ENCODE measurements around the gene ARL8A.

ARL8A gene

GRCh38 chr1:202161151-202162046 is 16.9 kb upstream of the ARL8A start:
- no peak overlapping the region for H3K27ac ChIP-seq (ENCODE audit: low read length)
- H3K4me1 ChIP-seq (ENCODE audit: insufficient read depth, low read length) = no peaks in the 10 kb centered on the region; the same call in 1 of the 2 replicates
- no peak overlapping the region for H3K9ac ChIP-seq (ENCODE audit: low read depth, low read length)

GRCh38 chr1:202160377-202160940 is 15.9 kb upstream of the ARL8A start, which contains the start of gene PTPN7:
Gene PTPN7 (minus strand): TSS chr1:202160602. CDS start chr1:202159402, 1,200 bp downstream.
- Histone ChIP-seq H3K4me1 (ENCODE audit: insufficient read depth, low read length) (no peaks in the 10 kb centered on the region), H3K27ac (ENCODE audit: low read length) (no peak within 1 kb of the TSS), H3K9me3 (ENCODE audit: insufficient read depth, low read depth, low read length) (no peaks in the 10 kb centered on the region), H3K9ac (ENCODE audit: low read depth, low read length) (no peak within 1 kb of the TSS), H3K36me3 (ENCODE audit: insufficient read depth, low read depth, low read length) (no peaks in the 10 kb centered on the region), H3K4me3 (ENCODE audit: low read length) (no peak within 1 kb of the TSS), H3K27me3 (ENCODE audit: insufficient read depth, low read length) (no peaks in the 10 kb centered on the region)

More at GRCh38 chr1:202161151-202162046, 16.9 kb upstream of the ARL8A start:
- Histone ChIP-seq H3K9me3 (ENCODE audit: insufficient read depth, low read depth, low read length) (no peaks in the 10 kb centered on the region), H3K27me3 (ENCODE audit: insufficient read depth, low read length) (no peaks in the 10 kb centered on the region), H3K4me3 (ENCODE audit: low read length) (no peak overlapping the region), H3K36me3 (ENCODE audit: insufficient read depth, low read depth, low read length) (no peaks in the 10 kb centered on the region)

GRCh38 chr1:202159534-202160371 is 15.2 kb upstream of the ARL8A start:
- Histone ChIP-seq H3K9me3 (ENCODE audit: insufficient read depth, low read depth, low read length) (no peaks in the 10 kb centered on the region), H3K36me3 (ENCODE audit: insufficient read depth, low read depth, low read length) (no peaks in the 10 kb centered on the region), H3K4me3 (ENCODE audit: low read length) (no peak overlapping the region), H3K9ac (ENCODE audit: low read depth, low read length) (no peak overlapping the region), H3K27ac (ENCODE audit: low read length) (no peak overlapping the region), H3K27me3 (ENCODE audit: insufficient read depth, low read length) (no peaks in the 10 kb centered on the region), H3K4me1 (ENCODE audit: insufficient read depth, low read length) (no peaks in the 10 kb centered on the region)

GRCh38 chr1:202158810-202159533 is 14.4 kb upstream of the ARL8A start:
- H3K27me3 ChIP-seq (ENCODE audit: insufficient read depth, low read length) = no peaks in the 10 kb centered on the region
- H3K36me3 ChIP-seq (ENCODE audit: insufficient read depth, low read depth, low read length) = no peaks in the 10 kb centered on the region
- H3K27ac ChIP-seq (ENCODE audit: low read length) = no peak overlapping the region
- H3K4me3 ChIP-seq (ENCODE audit: low read length) = no peak overlapping the region
- H3K9me3 ChIP-seq (ENCODE audit: insufficient read depth, low read depth, low read length) = no peaks in the 10 kb centered on the region
- peaks cover 6% of the 10 kb centered on the region; the same call in 1 of the 2 replicates for H3K4me1 ChIP-seq (ENCODE audit: insufficient read depth, low read length)
- no peak overlapping the region for H3K9ac ChIP-seq (ENCODE audit: low read depth, low read length)

- Histone ChIP-seq H3K27ac (ENCODE audit: low read length) (no peak overlapping the region), H3K27me3 (ENCODE audit: insufficient read depth, low read length) (no peaks in the 10 kb centered on the region), H3K4me1 (ENCODE audit: insufficient read depth, low read length) (peaks cover 6% of the 10 kb centered on the region; the same call in 1 of the 2 replicates), H3K4me3 (ENCODE audit: low read length) (no peak overlapping the region), H3K9me3 (ENCODE audit: insufficient read depth, low read depth, low read length) (no peaks in the 10 kb centered on the region), H3K36me3 (ENCODE audit: insufficient read depth, low read depth, low read length) (no peaks in the 10 kb centered on the region), H3K9ac (ENCODE audit: low read depth, low read length) (no peak overlapping the region)
Measured at GRCh38 chr1:202157945-202158344, 13.4 kb upstream of the ARL8A start.

GRCh38 chr1:202156590-202156989 is 12.1 kb upstream of the ARL8A start:
- H3K27ac ChIP-seq (ENCODE audit: low read length) = no peak overlapping the region
- no peak overlapping the region for H3K9ac ChIP-seq (ENCODE audit: low read depth, low read length)
- H3K9me3 ChIP-seq (ENCODE audit: insufficient read depth, low read depth, low read length) = no peaks in the 10 kb centered on the region
- H3K36me3 ChIP-seq (ENCODE audit: insufficient read depth, low read depth, low read length) = no peaks in the 10 kb centered on the region
- H3K4me1 ChIP-seq (ENCODE audit: insufficient read depth, low read length) = peaks cover 6% of the 10 kb centered on the region; the same call in 1 of the 2 replicates
- no peak overlapping the region for H3K4me3 ChIP-seq (ENCODE audit: low read length)
- H3K27me3 ChIP-seq (ENCODE audit: insufficient read depth, low read length) = no peaks in the 10 kb centered on the region

- peaks cover 6% of the 10 kb centered on the region; the same call in 1 of the 2 replicates for H3K4me1 ChIP-seq (ENCODE audit: insufficient read depth, low read length)
- no peaks in the 10 kb centered on the region for H3K9me3 ChIP-seq (ENCODE audit: insufficient read depth, low read depth, low read length)
- H3K27ac ChIP-seq (ENCODE audit: low read length) = no peak overlapping the region
- no peak overlapping the region for H3K9ac ChIP-seq (ENCODE audit: low read depth, low read length)
- H3K4me3 ChIP-seq (ENCODE audit: low read length) = no peak overlapping the region
- H3K27me3 ChIP-seq (ENCODE audit: insufficient read depth, low read length) = no peaks in the 10 kb centered on the region
- no peaks in the 10 kb centered on the region for H3K36me3 ChIP-seq (ENCODE audit: insufficient read depth, low read depth, low read length)
Measured at GRCh38 chr1:202155478-202156021, 11.0 kb upstream of the ARL8A start.

GRCh38 chr1:202154766-202155477 is 10.4 kb upstream of the ARL8A start:
- Histone ChIP-seq H3K36me3 (ENCODE audit: insufficient read depth, low read depth, low read length) (no peaks in the 10 kb centered on the region), H3K27ac (ENCODE audit: low read length) (no peak overlapping the region), H3K4me1 (ENCODE audit: insufficient read depth, low read length) (peaks cover 6% of the 10 kb centered on the region; the same call in 1 of the 2 replicates), H3K4me3 (ENCODE audit: low read length) (no peak overlapping the region), H3K9me3 (ENCODE audit: insufficient read depth, low read depth, low read length) (no peaks in the 10 kb centered on the region), H3K27me3 (ENCODE audit: insufficient read depth, low read length) (no peaks in the 10 kb centered on the region), H3K9ac (ENCODE audit: low read depth, low read length) (no peak overlapping the region)

GRCh38 chr1:202154148-202154765 is 9.7 kb upstream of the ARL8A start:
- Histone ChIP-seq H3K27me3 (ENCODE audit: insufficient read depth, low read length) (no peaks in the 10 kb centered on the region), H3K4me3 (ENCODE audit: low read length) (no peak overlapping the region), H3K27ac (ENCODE audit: low read length) (no peak overlapping the region), H3K36me3 (ENCODE audit: insufficient read depth, low read depth, low read length) (no peaks in the 10 kb centered on the region), H3K4me1 (ENCODE audit: insufficient read depth, low read length) (peaks cover 6% of the 10 kb centered on the region; the same call in 1 of the 2 replicates), H3K9me3 (ENCODE audit: insufficient read depth, low read depth, low read length) (no peaks in the 10 kb centered on the region), H3K9ac (ENCODE audit: low read depth, low read length) (no peak overlapping the region)

GRCh38 chr1:202153284-202153683 is 8.7 kb upstream of the ARL8A start:
- H3K27me3 ChIP-seq (ENCODE audit: insufficient read depth, low read length) = no peaks in the 10 kb centered on the region
- no peak overlapping the region for H3K9ac ChIP-seq (ENCODE audit: low read depth, low read length)
- no peak overlapping the region for H3K27ac ChIP-seq (ENCODE audit: low read length)
- H3K36me3 ChIP-seq (ENCODE audit: insufficient read depth, low read depth, low read length) = no peaks in the 10 kb centered on the region
- H3K9me3 ChIP-seq (ENCODE audit: insufficient read depth, low read depth, low read length) = no peaks in the 10 kb centered on the region
- H3K4me3 ChIP-seq (ENCODE audit: low read length) = no peak overlapping the region
- peaks cover 6% of the 10 kb centered on the region; the same call in 1 of the 2 replicates for H3K4me1 ChIP-seq (ENCODE audit: insufficient read depth, low read length)

Data from iPS-20b (cell line).